HG02981 (cell line): ENCODE results near the gene SUGCT.
A peak's percentile ranks its signal among the peaks of the same experiment; 100 is the strongest.
"Not testable (repeated sequence)": the region's sequence is repeated elsewhere in the genome, so short reads cannot be mapped to it uniquely, and the experiment has no call there.

Experiments
- ATAC-seq: cut with Tn5 transposase; IDR thresholded peaks from one replicate; pipeline ENCODE4 v1.9.1; 2021; ENCODE audit warnings: mild to moderate bottlenecking, moderate library complexity; ENCODE audit not compliant: unreplicated experiment

Gene SUGCT

GRCh38 chr7:40134428-40135316 is at the start of gene SUGCT, which contains the start of gene MPLKIP:
Gene SUGCT (plus strand): TSS chr7:40135005.
Gene MPLKIP (minus strand): TSS chr7:40134622. CDS start chr7:40134567, 55 bp downstream.
- peak; percentile 85 for ATAC-seq

GRCh38 chr7:40092182-40092581 is 42.6 kb upstream of the SUGCT start:
- ATAC-seq = no peak

- ATAC-seq = no peak
Measured at GRCh38 chr7:40093631-40094350, 41.0 kb upstream of the SUGCT start.

GRCh38 chr7:40095230-40095629 is 39.6 kb upstream of the SUGCT start:
- no peak for ATAC-seq

GRCh38 chr7:40095695-40096327 is 39.0 kb upstream of the SUGCT start:
- no peak for ATAC-seq

GRCh38 chr7:40097728-40098127 is 37.1 kb upstream of the SUGCT start:
- no peak for ATAC-seq

- no peak for ATAC-seq
Measured at GRCh38 chr7:40098810-40099209, 36.0 kb upstream of the SUGCT start.

- ATAC-seq = no peak
Measured at GRCh38 chr7:40099837-40100236, 35.0 kb upstream of the SUGCT start.

- ATAC-seq = no peak
Measured at GRCh38 chr7:40101201-40101600, 33.6 kb upstream of the SUGCT start.

- ATAC-seq = no peak
Measured at GRCh38 chr7:40102897-40103296, 31.9 kb upstream of the SUGCT start.

GRCh38 chr7:40105879-40106473 is 28.8 kb upstream of the SUGCT start:
- ATAC-seq = no peak

- no peak for ATAC-seq
Measured at GRCh38 chr7:40115936-40116335, 18.9 kb upstream of the SUGCT start.

GRCh38 chr7:40117199-40117598 is 17.6 kb upstream of the SUGCT start:
- ATAC-seq = not testable (repeated sequence)

GRCh38 chr7:40118201-40118600 is 16.6 kb upstream of the SUGCT start:
- ATAC-seq = not testable (repeated sequence)

- ATAC-seq = no peak
Measured at GRCh38 chr7:40120020-40120419, 14.8 kb upstream of the SUGCT start.

- not testable (repeated sequence) for ATAC-seq
Measured at GRCh38 chr7:40122100-40122939, 12.5 kb upstream of the SUGCT start.

GRCh38 chr7:40122940-40123254 is 11.9 kb upstream of the SUGCT start:
- ATAC-seq = no peak

- ATAC-seq = peak; percentile 1
Measured at GRCh38 chr7:40133561-40134427, 1.0 kb upstream of the SUGCT start.

GRCh38 chr7:40135317-40135610 is 459 bp downstream of the SUGCT start:
- ATAC-seq = no peak

GRCh38 chr7:40137563-40137962 is 2.8 kb downstream of the SUGCT start:
- ATAC-seq = no peak
